Calu3 (cell line): ENCODE results near the gene TEAD4. TPM values are rescaled to one million over a fixed set of nuclear protein-coding genes. Genes with fewer than 3 reads are reported as not detected.

ENCODE experiments used
- BruUV-seq: library from RNA; stranded (reverse); fragments of 400-500 nt; replicated peaks from 2 replicates; lab custom pipeline; 2021; lab: Mats Ljungman, UMichigan
- CTCF ChIA-PET: fragments of 300-600 bp; sonication (Branson Sonifier 250); formaldehyde crosslinking; loops from one replicate; lab custom pipeline; 2022; ENCODE audit warnings: antibody characterized with exemption; lab: Charles Lee
- DNase-seq: peaks from one replicate; pipeline ENCODE4 v3.0.0; 2022
- H3K27ac Mint-ChIP-seq: one replicate; pipeline ENCODE4 v1.8.0; 2022; ENCODE audit warnings: mixed read lengths; ENCODE audit not compliant: unreplicated experiment
- H3K27me3 Mint-ChIP-seq: one replicate; pipeline ENCODE4 v1.8.0; 2022; ENCODE audit warnings: mixed read lengths; ENCODE audit not compliant: unreplicated experiment
- H3K36me3 Mint-ChIP-seq: one replicate; pipeline ENCODE4 v1.8.0; 2022; ENCODE audit warnings: mild to moderate bottlenecking, moderate library complexity, mixed read lengths; ENCODE audit not compliant: insufficient read depth, unreplicated experiment
- H3K4me1 Mint-ChIP-seq: one replicate; pipeline ENCODE4 v1.8.0; 2022; ENCODE audit warnings: mild to moderate bottlenecking, low read depth, mixed read lengths; ENCODE audit not compliant: unreplicated experiment
- H3K4me3 Mint-ChIP-seq: one replicate; pipeline ENCODE4 v1.8.0; 2022; ENCODE audit warnings: mild to moderate bottlenecking, low read depth, moderate library complexity, mixed read lengths; ENCODE audit not compliant: unreplicated experiment
- H3K9me3 Mint-ChIP-seq: one replicate; pipeline ENCODE4 v1.8.0; 2022; ENCODE audit warnings: low read depth, mixed read lengths; ENCODE audit not compliant: unreplicated experiment
- intact Hi-C: fragments of 100-400 bp; cut with micrococcal nuclease; formaldehyde crosslinking; loops from one replicate; pipeline ENCODE4 v1.10.0; 2022; ENCODE audit not compliant: unreplicated experiment
- total RNA-seq: library from RNA; stranded (reverse); gene quantifications from 2 replicates; pipeline ENCODE4 v1.2.3, GENCODE V29; 2022
- TF ChIP-seq, protein P1 (sequence below): fragments of 200-600 bp; IDR thresholded peaks from one replicate; pipeline ENCODE4 v1.8.0; 2022; ENCODE audit warnings: antibody characterized with exemption; ENCODE audit not compliant: unreplicated experiment

Gene TEAD4
- total RNA-seq, 1 experiment from 2014 or later = 33.0 TPM

GRCh38 chr12:3081091-3081490 is 121.9 kb downstream of the TEAD4 start:
- TF ChIP-seq, protein P1, sequence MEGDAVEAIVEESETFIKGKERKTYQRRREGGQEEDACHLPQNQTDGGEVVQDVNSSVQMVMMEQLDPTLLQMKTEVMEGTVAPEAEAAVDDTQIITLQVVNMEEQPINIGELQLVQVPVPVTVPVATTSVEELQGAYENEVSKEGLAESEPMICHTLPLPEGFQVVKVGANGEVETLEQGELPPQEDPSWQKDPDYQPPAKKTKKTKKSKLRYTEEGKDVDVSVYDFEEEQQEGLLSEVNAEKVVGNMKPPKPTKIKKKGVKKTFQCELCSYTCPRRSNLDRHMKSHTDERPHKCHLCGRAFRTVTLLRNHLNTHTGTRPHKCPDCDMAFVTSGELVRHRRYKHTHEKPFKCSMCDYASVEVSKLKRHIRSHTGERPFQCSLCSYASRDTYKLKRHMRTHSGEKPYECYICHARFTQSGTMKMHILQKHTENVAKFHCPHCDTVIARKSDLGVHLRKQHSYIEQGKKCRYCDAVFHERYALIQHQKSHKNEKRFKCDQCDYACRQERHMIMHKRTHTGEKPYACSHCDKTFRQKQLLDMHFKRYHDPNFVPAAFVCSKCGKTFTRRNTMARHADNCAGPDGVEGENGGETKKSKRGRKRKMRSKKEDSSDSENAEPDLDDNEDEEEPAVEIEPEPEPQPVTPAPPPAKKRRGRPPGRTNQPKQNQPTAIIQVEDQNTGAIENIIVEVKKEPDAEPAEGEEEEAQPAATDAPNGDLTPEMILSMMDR = no peak
- CTCF ChIA-PET = no interaction called here
- no peaks in the 10 kb centered on the region for H3K27me3 Mint-ChIP-seq
- no peaks in the 10 kb centered on the region for H3K9me3 Mint-ChIP-seq
- H3K4me1 Mint-ChIP-seq = peaks cover 9% of the 10 kb centered on the region
- H3K27ac Mint-ChIP-seq = no peak overlapping the region
- intact Hi-C loops = no loop called here
- peaks cover 13% of the 10 kb centered on the region for H3K36me3 Mint-ChIP-seq
- BruUV-seq = no TSS peak
- DNase-seq = no peak
- no peak overlapping the region for H3K4me3 Mint-ChIP-seq

- peaks cover 11% of the 10 kb centered on the region for H3K4me1 Mint-ChIP-seq
- TF ChIP-seq, protein P1 = no peak
- no peak overlapping the region for H3K27ac Mint-ChIP-seq
- no peaks in the 10 kb centered on the region for H3K9me3 Mint-ChIP-seq
- CTCF ChIA-PET = no interaction called here
- H3K36me3 Mint-ChIP-seq = peaks cover 6% of the 10 kb centered on the region
- no TSS peak for BruUV-seq
- no peak overlapping the region for H3K4me3 Mint-ChIP-seq
- no peak for DNase-seq
- H3K27me3 Mint-ChIP-seq = no peaks in the 10 kb centered on the region
- intact Hi-C loops = no loop called here
Measured at GRCh38 chr12:3081886-3082285, 122.7 kb downstream of the TEAD4 start.

- no peak overlapping the region for H3K27ac Mint-ChIP-seq
- no peaks in the 10 kb centered on the region for H3K27me3 Mint-ChIP-seq
- intact Hi-C loops = no loop called here
- BruUV-seq = no TSS peak
- H3K4me1 Mint-ChIP-seq = peaks cover 11% of the 10 kb centered on the region
- CTCF ChIA-PET = no interaction called here
- TF ChIP-seq, protein P1 = no peak
- no peaks in the 10 kb centered on the region for H3K9me3 Mint-ChIP-seq
- no peaks in the 10 kb centered on the region for H3K36me3 Mint-ChIP-seq
- H3K4me3 Mint-ChIP-seq = no peak overlapping the region
- no peak for DNase-seq
Measured at GRCh38 chr12:3083241-3083920, 124.2 kb downstream of the TEAD4 start.

- no peak for DNase-seq
- Mint-ChIP-seq H3K27ac (no peak overlapping the region), H3K4me3 (no peak overlapping the region), H3K27me3 (no peaks in the 10 kb centered on the region), H3K36me3 (no peaks in the 10 kb centered on the region), H3K4me1 (peaks cover 11% of the 10 kb centered on the region), H3K9me3 (no peaks in the 10 kb centered on the region)
- intact Hi-C loops = no loop called here
- TF ChIP-seq, protein P1 = no peak
- no TSS peak for BruUV-seq
- CTCF ChIA-PET = no interaction called here
Measured at GRCh38 chr12:3083921-3084347, 124.7 kb downstream of the TEAD4 start.
